ENCODE measurements around the gene NCAPD2. TPM values are rescaled to one million over a fixed set of nuclear protein-coding genes. Genes with fewer than 3 reads are reported as not detected.
"Not testable (repeated sequence)": the region's sequence is repeated elsewhere in the genome, so short reads cannot be mapped to it uniquely, and the experiment has no call there.

NCAPD2 gene
- total RNA-seq, 1 experiment from 2014 or later = 114 TPM

- H3K4me1 ChIP-seq (ENCODE audit: insufficient read depth, low read length) = no peaks in the 10 kb centered on the region
- H3K79me1 ChIP-seq (ENCODE audit: insufficient read depth, low read depth, low read length, poor library complexity, severe bottlenecking) = no peaks in the 10 kb centered on the region
- H3K18ac ChIP-seq (ENCODE audit: insufficient read length, low read depth, low read length) = no peak overlapping the region
- H3K27me3 Mint-ChIP-seq (ENCODE audit: low read depth) = peaks cover 24% of the 10 kb centered on the region
- H3K23ac ChIP-seq (ENCODE audit: insufficient read length, low read depth, low read length) = no peak overlapping the region
- H2BK12ac ChIP-seq (ENCODE audit: insufficient read length, low read depth, low read length) = no peak overlapping the region
- H3K4me2 ChIP-seq (ENCODE audit: insufficient read depth, insufficient read length, low read length) = no peak overlapping the region
- H4K20me1 ChIP-seq (ENCODE audit: control insufficient read depth, insufficient read depth, insufficient read length) = no peaks in the 10 kb centered on the region
- no peak overlapping the region for H3K14ac ChIP-seq (ENCODE audit: insufficient read depth, low read length)
- no peak overlapping the region for H3K4me3 Mint-ChIP-seq
- H2AK5ac ChIP-seq (ENCODE audit: insufficient read length, low read length) = no peak overlapping the region
- H3K4me1 Mint-ChIP-seq = peaks cover 18% of the 10 kb centered on the region in 2 experiments
- peaks cover 14 to 16% of the 10 kb centered on the region in 2 experiments for H3K9me3 Mint-ChIP-seq
- H3K27ac Mint-ChIP-seq = no peak overlapping the region
- H3K56ac ChIP-seq (ENCODE audit: insufficient read length, low read depth, low read length) = no peak overlapping the region
- no peak overlapping the region for H3K9ac ChIP-seq (ENCODE audit: extremely low read depth, insufficient read length, low read length)
- no peaks in the 10 kb centered on the region for H3K27me3 ChIP-seq (ENCODE audit: insufficient read depth, low read length)
- no peak overlapping the region for H2BK15ac ChIP-seq (ENCODE audit: low read depth, low read length)
- H3K79me2 ChIP-seq (ENCODE audit: insufficient read depth, low read length) = no peaks in the 10 kb centered on the region; the same call in 1 of the 2 replicates
- no peaks in the 10 kb centered on the region for H3K9me3 ChIP-seq (ENCODE audit: control insufficient read depth, low read depth, low read length)
- peaks cover 5 to 15% (median 12%) of the 10 kb centered on the region in 3 experiments; a peak in 6 of 7 replicates for H3K36me3 Mint-ChIP-seq (ENCODE audit: insufficient read depth in 1 of 3, low read depth in 3 of 3)
- peaks cover 6% of the 10 kb centered on the region for H3K23me2 ChIP-seq (ENCODE audit: insufficient read length, low read depth, low read length, poor library complexity, severe bottlenecking)
- no peak overlapping the region for H4K8ac ChIP-seq (replicated peaks; ENCODE audit: insufficient read length, low read depth, low read length)
- DNase-seq = no peak
- H4K5ac ChIP-seq (ENCODE audit: insufficient read length, low read depth, low read length) = no peak overlapping the region
- no peak overlapping the region for H4K91ac ChIP-seq (ENCODE audit: insufficient read length, low read depth, low read length)
- no peak overlapping the region for H3T11ph ChIP-seq (ENCODE audit: low read length)
- WGBS (ENCODE audit: extremely low coverage, insufficient read length, low lambda C conversion rate) = no CpG with 5 or more reads among the region's 11 CpGs
- TF ChIP-seq CTCF (conservative IDR thresholded peaks at IDR 0.05) = no peak
- no peak overlapping the region for H2BK120ac ChIP-seq (ENCODE audit: low read depth, low read length, poor library complexity, severe bottlenecking)
- no peak overlapping the region for H2BK20ac ChIP-seq (ENCODE audit: low read depth, low read length, poor library complexity, severe bottlenecking)
- H2BK5ac ChIP-seq (ENCODE audit: insufficient read length, low read length) = no peak overlapping the region
- H2AFZ ChIP-seq (ENCODE audit: low read length) = no peak overlapping the region
- no peak overlapping the region for H3K27ac ChIP-seq (ENCODE audit: insufficient read length, low read depth, low read length)
- H3K4ac ChIP-seq (ENCODE audit: low read depth, low read length) = no peak overlapping the region
Measured at GRCh38 chr12:6472491-6472890, 21.4 kb upstream of the NCAPD2 start.

DNA sequence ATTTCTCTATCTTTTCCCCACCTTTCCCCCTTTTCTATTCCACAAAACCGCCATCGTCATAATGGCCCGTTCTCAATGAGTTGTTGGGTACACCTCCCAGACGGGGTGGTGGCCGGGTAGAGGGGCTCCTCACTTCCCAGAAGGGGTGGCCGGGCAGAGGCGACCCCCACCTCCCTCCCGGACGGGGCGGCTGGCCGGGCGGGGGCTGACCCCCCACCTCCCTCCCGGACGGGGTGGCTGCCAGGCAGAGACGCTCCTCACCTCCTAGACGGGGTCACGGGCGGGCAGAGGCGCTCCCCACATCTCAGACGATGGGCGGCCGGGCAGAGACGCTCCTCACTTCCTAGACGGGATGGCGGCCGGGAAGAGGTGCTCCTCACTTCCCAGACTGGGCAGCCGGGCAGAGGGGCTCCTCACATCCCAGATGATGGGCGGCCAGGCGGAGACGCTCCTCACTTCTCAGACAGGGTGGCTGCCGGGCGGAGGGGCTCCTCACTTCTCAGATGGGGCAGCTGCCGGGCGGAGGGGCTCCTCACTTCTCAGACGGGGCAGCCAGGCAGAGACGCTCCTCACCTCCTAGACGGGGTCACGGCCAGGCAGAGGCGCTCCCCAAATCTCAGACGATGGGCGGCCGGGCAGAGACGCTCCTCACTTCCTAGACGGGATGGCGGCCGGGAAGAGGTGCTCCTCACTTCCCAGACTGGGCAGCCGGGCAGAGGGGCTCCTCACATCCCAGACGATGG is 18.5 kb upstream of the NCAPD2 start:
- not testable (repeated sequence) for H3K27me3 ChIP-seq (ENCODE audit: insufficient read depth, low read length); H2BK5ac ChIP-seq (ENCODE audit: insufficient read length, low read length); DNase-seq; H3K27ac Mint-ChIP-seq; H2AFZ ChIP-seq (ENCODE audit: low read length); H3K79me1 ChIP-seq (ENCODE audit: insufficient read depth, low read depth, low read length, poor library complexity, severe bottlenecking); H4K91ac ChIP-seq (ENCODE audit: insufficient read length, low read depth, low read length); H3K23ac ChIP-seq (ENCODE audit: insufficient read length, low read depth, low read length); H2BK12ac ChIP-seq (ENCODE audit: insufficient read length, low read depth, low read length); H3K4me3 Mint-ChIP-seq; H2BK20ac ChIP-seq (ENCODE audit: low read depth, low read length, poor library complexity, severe bottlenecking); H3K9ac ChIP-seq (ENCODE audit: extremely low read depth, insufficient read length, low read length); H3K4me2 ChIP-seq (ENCODE audit: insufficient read depth, insufficient read length, low read length); H3K18ac ChIP-seq (ENCODE audit: insufficient read length, low read depth, low read length); H3K4ac ChIP-seq (ENCODE audit: low read depth, low read length); H2AK5ac ChIP-seq (ENCODE audit: insufficient read length, low read length); H3K79me2 ChIP-seq (ENCODE audit: insufficient read depth, low read length); H2BK15ac ChIP-seq (ENCODE audit: low read depth, low read length); H3K56ac ChIP-seq (ENCODE audit: insufficient read length, low read depth, low read length); H3K27ac ChIP-seq (ENCODE audit: insufficient read length, low read depth, low read length); H3K4me1 Mint-ChIP-seq; H4K5ac ChIP-seq (ENCODE audit: insufficient read length, low read depth, low read length); H4K20me1 ChIP-seq (ENCODE audit: control insufficient read depth, insufficient read depth, insufficient read length); H3K9me3 ChIP-seq (ENCODE audit: control insufficient read depth, low read depth, low read length); H3K23me2 ChIP-seq (ENCODE audit: insufficient read length, low read depth, low read length, poor library complexity, severe bottlenecking); H4K8ac ChIP-seq (replicated peaks; ENCODE audit: insufficient read length, low read depth, low read length); H3K14ac ChIP-seq (ENCODE audit: insufficient read depth, low read length); H3K4me1 ChIP-seq (ENCODE audit: insufficient read depth, low read length); H2BK120ac ChIP-seq (ENCODE audit: low read depth, low read length, poor library complexity, severe bottlenecking); H3K36me3 Mint-ChIP-seq (ENCODE audit: insufficient read depth in 1 of 3, low read depth in 3 of 3); H3T11ph ChIP-seq (ENCODE audit: low read length)
- peaks cover 26% of the 10 kb centered on the region for H3K27me3 Mint-ChIP-seq (ENCODE audit: low read depth)
- peaks cover 14 to 16% of the 10 kb centered on the region in 2 experiments for H3K9me3 Mint-ChIP-seq
- WGBS (ENCODE audit: extremely low coverage, insufficient read length, low lambda C conversion rate) = no CpG with 5 or more reads among the region's 48 CpGs

Data from H9 (cell line).